Mammary epithelial cell (primary cell): ENCODE measurements around the gene GNAT3.

Experiments used
- EZH2 ChIP-seq: IDR thresholded peaks from 2 replicates; pipeline ENCODE4 v1.6.1; 2012; ENCODE audit warnings: low read length, inconsistent platforms, borderline replicate concordance
- TF ChIP-seq, protein P1 (sequence below), 2 donors: IDR thresholded peaks in 1 of 2; conservative IDR thresholded peaks in 1 of 2; 2 replicates each; pipeline ENCODE4 v1.5.1; 2011 to 2012; ENCODE audit warnings: inconsistent platforms in 2 of 2, low read length in 2 of 2, mild to moderate bottlenecking in 2 of 2, control low read depth in 1 of 2, low read depth in 1 of 2; ENCODE audit not compliant: insufficient read depth in 1 of 2; ENCODE audit errors: extremely low read depth in 1 of 2

DNA sequence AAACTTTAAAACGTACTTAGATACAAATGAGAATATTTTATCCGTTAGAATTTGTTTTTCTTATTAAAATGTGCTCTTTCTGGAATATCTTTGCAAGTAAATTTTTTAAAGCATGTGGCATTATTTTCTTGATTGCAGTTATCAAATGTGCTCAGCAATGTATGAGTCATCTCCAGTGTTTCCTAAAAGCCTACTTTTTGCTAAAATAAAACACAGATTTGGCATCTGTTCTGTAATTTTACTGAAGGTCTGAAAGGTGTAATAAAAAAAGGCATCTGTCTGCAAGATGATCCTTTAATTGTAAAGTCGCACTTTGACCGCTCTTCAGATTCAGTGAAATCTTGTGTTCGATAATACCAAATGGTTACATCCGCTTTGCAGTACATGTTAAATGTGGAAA, 3.4 kb downstream of the GNAT3 start:
- TF ChIP-seq, protein P1, sequence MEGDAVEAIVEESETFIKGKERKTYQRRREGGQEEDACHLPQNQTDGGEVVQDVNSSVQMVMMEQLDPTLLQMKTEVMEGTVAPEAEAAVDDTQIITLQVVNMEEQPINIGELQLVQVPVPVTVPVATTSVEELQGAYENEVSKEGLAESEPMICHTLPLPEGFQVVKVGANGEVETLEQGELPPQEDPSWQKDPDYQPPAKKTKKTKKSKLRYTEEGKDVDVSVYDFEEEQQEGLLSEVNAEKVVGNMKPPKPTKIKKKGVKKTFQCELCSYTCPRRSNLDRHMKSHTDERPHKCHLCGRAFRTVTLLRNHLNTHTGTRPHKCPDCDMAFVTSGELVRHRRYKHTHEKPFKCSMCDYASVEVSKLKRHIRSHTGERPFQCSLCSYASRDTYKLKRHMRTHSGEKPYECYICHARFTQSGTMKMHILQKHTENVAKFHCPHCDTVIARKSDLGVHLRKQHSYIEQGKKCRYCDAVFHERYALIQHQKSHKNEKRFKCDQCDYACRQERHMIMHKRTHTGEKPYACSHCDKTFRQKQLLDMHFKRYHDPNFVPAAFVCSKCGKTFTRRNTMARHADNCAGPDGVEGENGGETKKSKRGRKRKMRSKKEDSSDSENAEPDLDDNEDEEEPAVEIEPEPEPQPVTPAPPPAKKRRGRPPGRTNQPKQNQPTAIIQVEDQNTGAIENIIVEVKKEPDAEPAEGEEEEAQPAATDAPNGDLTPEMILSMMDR (conservative IDR thresholded peaks at IDR 0.05 in 1 of 2, IDR thresholded peaks at IDR 0.05 in 1 of 2; ENCODE audit: extremely low read depth in 1 of 2, insufficient read depth in 1 of 2, low read depth in 1 of 2, low read length in 2 of 2), result no peak
- no peak for TF ChIP-seq EZH2
